ENCODE data around the gene IER2.
"Not testable (repeated sequence)": the region's sequence is repeated elsewhere in the genome, so short reads cannot be mapped to it uniquely, and the experiment has no call there.

The IER2 gene

DNA sequence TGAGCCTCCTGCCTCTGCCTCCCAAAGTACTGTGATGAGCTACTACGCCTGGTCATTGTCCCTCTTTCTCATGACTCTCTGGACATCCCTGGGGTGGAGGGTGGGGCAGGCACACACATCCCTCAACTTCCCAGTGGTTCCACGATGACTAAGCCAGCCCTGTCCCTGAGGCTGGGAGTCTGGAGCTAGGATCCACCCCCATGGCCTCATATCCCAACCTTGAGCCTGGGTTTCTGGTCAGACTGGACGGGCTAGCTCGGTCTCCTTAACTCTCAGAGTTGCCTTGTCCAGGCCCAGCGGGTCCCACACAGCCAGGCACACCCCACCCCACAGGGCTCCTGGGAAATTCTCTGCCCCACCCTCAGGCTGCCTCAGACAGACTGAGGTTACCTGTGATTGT is 19.6 kb downstream of the IER2 start:
- H3K4me3 ChIP-seq = no peak overlapping the region
- TF ChIP-seq, protein P1, sequence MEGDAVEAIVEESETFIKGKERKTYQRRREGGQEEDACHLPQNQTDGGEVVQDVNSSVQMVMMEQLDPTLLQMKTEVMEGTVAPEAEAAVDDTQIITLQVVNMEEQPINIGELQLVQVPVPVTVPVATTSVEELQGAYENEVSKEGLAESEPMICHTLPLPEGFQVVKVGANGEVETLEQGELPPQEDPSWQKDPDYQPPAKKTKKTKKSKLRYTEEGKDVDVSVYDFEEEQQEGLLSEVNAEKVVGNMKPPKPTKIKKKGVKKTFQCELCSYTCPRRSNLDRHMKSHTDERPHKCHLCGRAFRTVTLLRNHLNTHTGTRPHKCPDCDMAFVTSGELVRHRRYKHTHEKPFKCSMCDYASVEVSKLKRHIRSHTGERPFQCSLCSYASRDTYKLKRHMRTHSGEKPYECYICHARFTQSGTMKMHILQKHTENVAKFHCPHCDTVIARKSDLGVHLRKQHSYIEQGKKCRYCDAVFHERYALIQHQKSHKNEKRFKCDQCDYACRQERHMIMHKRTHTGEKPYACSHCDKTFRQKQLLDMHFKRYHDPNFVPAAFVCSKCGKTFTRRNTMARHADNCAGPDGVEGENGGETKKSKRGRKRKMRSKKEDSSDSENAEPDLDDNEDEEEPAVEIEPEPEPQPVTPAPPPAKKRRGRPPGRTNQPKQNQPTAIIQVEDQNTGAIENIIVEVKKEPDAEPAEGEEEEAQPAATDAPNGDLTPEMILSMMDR (IDR thresholded peaks at IDR 0.05) = no peak
- no peak for DNase-seq (ENCODE audit: low spot score)
- peak overlapping the region; percentile 2 to 59 for H3K27ac ChIP-seq

- no peak for DNase-seq (ENCODE audit: low spot score)
- no peak overlapping the region for H3K27ac ChIP-seq
Observed at GRCh38 chr19:13171146-13171545, 20.9 kb downstream of the IER2 start.

DNA sequence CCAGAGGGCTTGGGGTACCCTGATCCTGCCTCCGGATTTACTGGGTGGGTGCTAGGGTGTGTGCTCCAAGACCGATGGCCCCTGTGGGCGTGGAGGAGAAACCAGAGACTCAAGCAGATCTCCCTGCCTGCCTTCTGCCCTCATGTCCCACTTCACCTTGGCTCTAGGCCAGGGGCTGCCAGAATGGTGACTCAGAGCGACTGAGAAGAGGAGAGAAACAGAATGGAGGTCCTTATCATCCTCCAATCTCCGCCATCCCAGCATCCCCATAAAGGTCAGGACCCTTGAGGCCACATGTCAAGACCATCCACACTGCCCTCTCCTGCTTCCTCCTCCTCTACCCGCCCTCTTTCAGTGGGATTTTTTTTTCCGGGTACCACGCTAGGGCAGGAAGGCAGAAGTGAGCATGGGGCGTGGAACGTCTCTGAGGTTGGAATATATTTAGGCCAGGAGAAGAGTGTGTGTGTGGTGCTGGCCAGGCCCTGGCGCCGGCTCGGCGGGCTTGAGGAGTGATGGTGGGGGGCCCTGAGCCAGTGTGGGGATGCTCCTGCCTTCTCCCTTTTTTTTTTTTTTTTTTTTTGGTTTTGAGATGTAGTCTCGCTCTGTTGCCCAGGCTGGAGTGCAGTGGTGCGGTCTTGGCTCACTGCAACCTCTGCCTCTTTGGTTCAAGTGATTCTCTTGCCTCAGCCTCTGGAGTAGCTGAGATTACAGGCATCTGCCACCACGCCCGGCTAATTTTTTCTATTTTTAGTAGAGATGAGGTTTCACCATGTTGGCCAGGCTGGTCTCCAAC is 22.3 kb downstream of the IER2 start:
- peak overlapping the region; percentile 49 for H3K4me3 ChIP-seq

More at GRCh38 chr19:13171146-13171545, 20.9 kb downstream of the IER2 start:
- H3K4me3 ChIP-seq = no peak overlapping the region
- TF ChIP-seq, protein P1 (IDR thresholded peaks at IDR 0.05) = no peak

GRCh38 chr19:13173139-13173737 is 23.0 kb downstream of the IER2 start:
- Histone ChIP-seq H3K4me3 (no peak overlapping the region), H3K27ac (peak overlapping the region; percentile 86 to 94)
- DNase-seq (ENCODE audit: low spot score) = no peak
- TF ChIP-seq, protein P1 (IDR thresholded peaks at IDR 0.05) = no peak

More for the DNA sequence above, 22.3 kb downstream of the IER2 start:
- DNase-seq (ENCODE audit: low spot score) = peak; percentile 87
- peak overlapping the region; percentile 86 to 94 for H3K27ac ChIP-seq
- TF ChIP-seq, protein P1 (IDR thresholded peaks at IDR 0.05) = no peak

- H3K4me3 ChIP-seq = no peak overlapping the region
- DNase-seq (ENCODE audit: low spot score) = no peak
- no peak overlapping the region for H3K27ac ChIP-seq
- TF ChIP-seq, protein P1 (IDR thresholded peaks at IDR 0.05) = no peak
Observed at GRCh38 chr19:13176345-13176744, 26.1 kb downstream of the IER2 start.

DNA sequence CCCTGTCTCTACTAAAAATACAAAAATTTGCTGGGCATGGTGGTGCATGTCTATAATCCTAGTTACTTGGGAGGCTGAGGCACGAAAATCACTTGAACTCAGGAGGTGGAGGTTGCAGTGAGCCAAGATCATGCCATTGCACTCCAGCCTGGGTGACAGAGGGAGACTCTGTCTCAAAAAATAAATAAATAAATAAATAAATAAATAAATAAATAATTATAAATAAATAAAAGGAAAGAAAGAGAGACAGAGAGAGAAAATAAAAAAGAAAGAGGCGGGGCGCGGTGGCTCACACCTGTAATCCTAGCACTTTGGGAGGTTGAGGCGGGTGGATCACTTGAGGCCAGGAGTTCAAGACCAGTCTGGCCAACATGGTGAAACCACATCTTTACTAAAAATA is 27.4 kb downstream of the IER2 start:
- not testable (repeated sequence) for H3K4me3 ChIP-seq; H3K27ac ChIP-seq; DNase-seq (ENCODE audit: low spot score)

DNA sequence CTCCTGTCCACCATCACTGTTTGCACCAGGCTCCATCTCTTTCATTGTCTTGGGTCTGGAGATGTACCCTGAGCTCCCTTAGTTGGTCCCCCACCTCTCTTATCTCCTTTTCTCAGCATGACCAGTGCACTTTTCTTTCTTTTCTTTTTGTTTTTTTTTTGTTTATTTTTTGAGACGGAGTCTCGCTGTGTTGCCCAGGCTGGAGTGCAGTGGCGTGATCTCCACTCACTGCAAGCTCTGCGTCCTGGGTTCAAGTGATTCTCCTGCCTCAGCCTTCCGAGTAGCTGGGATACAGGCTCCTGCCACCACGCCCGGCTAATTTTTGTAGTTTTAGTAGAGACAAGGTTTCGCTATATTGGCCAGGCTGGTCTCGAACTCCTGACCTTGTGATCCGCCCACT is 28.1 kb downstream of the IER2 start:
- H3K4me3 ChIP-seq; H3K27ac ChIP-seq; DNase-seq (ENCODE audit: low spot score): not testable (repeated sequence)
